Activated CD8-positive, alpha-beta memory T cell treated with anti-CD3 and anti-CD28 coated beads, Interleukin-2, amount 50 U/mL, for 24 hours (primary cell): Measurements from ENCODE around the gene PCCA.

Source experiments
- DNase-seq: peaks from one replicate; pipeline ENCODE4 v3.0.0-alpha.2; 2020; ENCODE audit errors: extremely low read depth

Gene PCCA

GRCh38 chr13:100526318-100527000 lies 437.6 kb downstream of the PCCA start:
- no peak for DNase-seq

GRCh38 chr13:100527644-100528043 lies 438.8 kb downstream of the PCCA start:
- DNase-seq: no peak

GRCh38 chr13:100528353-100528752 lies 439.5 kb downstream of the PCCA start:
- no peak for DNase-seq

GRCh38 chr13:100528820-100529219 lies 439.9 kb downstream of the PCCA start:
- DNase-seq: no peak

- DNase-seq: no peak
Observed at GRCh38 chr13:100529666-100530377, 440.9 kb downstream of the PCCA start.

- DNase-seq: no peak
Observed at GRCh38 chr13:100530671-100531213, 441.8 kb downstream of the PCCA start.

GRCh38 chr13:100532090-100532766 lies 443.3 kb downstream of the PCCA start:
- DNase-seq: no peak

GRCh38 chr13:100532836-100533435 lies 444.0 kb downstream of the PCCA start:
- DNase-seq: no peak

GRCh38 chr13:100533588-100534041 lies 444.7 kb downstream of the PCCA start:
- DNase-seq: no peak

GRCh38 chr13:100534147-100534843 lies 445.4 kb downstream of the PCCA start:
- no peak for DNase-seq

GRCh38 chr13:100534911-100535310 lies 446.0 kb downstream of the PCCA start:
- no peak for DNase-seq

GRCh38 chr13:100535426-100536135 lies 446.7 kb downstream of the PCCA start:
- DNase-seq: no peak

- no peak for DNase-seq
Observed at GRCh38 chr13:100536643-100537180, 447.8 kb downstream of the PCCA start.

GRCh38 chr13:100537486-100537885 lies 448.6 kb downstream of the PCCA start:
- no peak for DNase-seq

GRCh38 chr13:100537951-100538462 lies 449.1 kb downstream of the PCCA start:
- DNase-seq: no peak

- DNase-seq: no peak
Observed at GRCh38 chr13:100540621-100541020, 451.7 kb downstream of the PCCA start.

GRCh38 chr13:100541897-100542825 lies 453.3 kb downstream of the PCCA start:
- no peak for DNase-seq

GRCh38 chr13:100542826-100543156 lies 453.9 kb downstream of the PCCA start:
- DNase-seq: no peak

- DNase-seq: no peak
Observed at GRCh38 chr13:100543872-100544602, 455.1 kb downstream of the PCCA start.
